Colonic mucosa (tissue), 4 donors: ENCODE results near the gene PSMD2. TPM values are rescaled to one million over a fixed set of nuclear protein-coding genes. Genes with fewer than 3 reads are reported as not detected.

Experiments
- DNase-seq: peaks from one replicate; pipeline ENCODE4 v3.0.0-alpha.2; 2020
- H3K27ac ChIP-seq: fragments of 200-600 bp; one replicate; pipeline ENCODE4 v1.8.0; 2021
- H3K27me3 ChIP-seq: fragments of 200-600 bp; one replicate; pipeline ENCODE4 v1.8.0; 2021
- H3K36me3 ChIP-seq: fragments of 200-600 bp; one replicate; pipeline ENCODE4 v1.8.0; 2021
- H3K4me1 ChIP-seq: fragments of 200-600 bp; one replicate; pipeline ENCODE4 v1.8.0; 2021; ENCODE audit warnings: mild to moderate bottlenecking
- H3K4me3 ChIP-seq: fragments of 200-600 bp; one replicate; pipeline ENCODE4 v1.8.0; 2021
- H3K9ac ChIP-seq, 2 donors: one replicate each; pipeline ENCODE4 v1.7.0; 2013; ENCODE audit warnings: control low read depth in 2 of 2, low read depth in 2 of 2, low read length in 2 of 2
- H3K9me3 ChIP-seq: fragments of 200-600 bp; one replicate; pipeline ENCODE4 v1.8.0; 2021
- intact Hi-C: fragments of 100-400 bp; cut with DNase I; formaldehyde crosslinking; loops from one replicate; pipeline ENCODE4 v1.14.1; 2022
- total RNA-seq, 2 donors: library from RNA; stranded (reverse); fragmentation: NEBNext Ultra II Directional in 1 of 2; extraction: Animal tissue kit (Norgen Biotek cat#: 25700) in 1 of 2; gene quantifications; one replicate each; pipeline ENCODE4 v1.2.1, GENCODE V29; 2021
- TF ChIP-seq, protein P1 (sequence below): fragments of 200-600 bp; IDR thresholded peaks from one replicate; pipeline ENCODE4 v1.8.0; 2022; ENCODE audit warnings: antibody characterized with exemption, mild to moderate bottlenecking
- donor health status: healthy.
- donor health status: DM: no; HTN: no; CAD: no.
- donor health status: DM: no; HTN: no; CAD: no.

Gene PSMD2
- total RNA-seq, 2 donors from 2014 or later = 166 to 298 TPM

DNA sequence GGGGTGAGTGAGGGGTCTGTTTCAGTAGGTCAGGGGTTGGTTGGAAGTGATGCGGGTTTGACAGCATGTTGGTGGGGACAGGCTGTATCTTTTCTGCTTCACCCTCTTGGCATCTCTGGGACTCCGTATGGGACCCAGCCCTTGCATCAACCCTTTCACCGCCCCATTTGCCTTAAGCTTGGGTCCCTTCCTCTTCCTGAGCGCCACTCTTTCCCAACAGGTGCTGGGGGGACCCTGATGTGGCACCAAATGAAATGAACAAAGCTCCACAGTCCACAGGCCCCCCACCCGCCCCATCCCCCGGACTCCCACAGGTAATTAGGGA lies 16.5 kb downstream of the PSMD2 start:
- peak overlapping the region; percentile 96 to 97 for H3K9ac ChIP-seq
- H3K27me3 ChIP-seq = no peaks in the 10 kb centered on the region
- peaks cover 15% of the 10 kb centered on the region for H3K4me1 ChIP-seq
- TF ChIP-seq, protein P1, sequence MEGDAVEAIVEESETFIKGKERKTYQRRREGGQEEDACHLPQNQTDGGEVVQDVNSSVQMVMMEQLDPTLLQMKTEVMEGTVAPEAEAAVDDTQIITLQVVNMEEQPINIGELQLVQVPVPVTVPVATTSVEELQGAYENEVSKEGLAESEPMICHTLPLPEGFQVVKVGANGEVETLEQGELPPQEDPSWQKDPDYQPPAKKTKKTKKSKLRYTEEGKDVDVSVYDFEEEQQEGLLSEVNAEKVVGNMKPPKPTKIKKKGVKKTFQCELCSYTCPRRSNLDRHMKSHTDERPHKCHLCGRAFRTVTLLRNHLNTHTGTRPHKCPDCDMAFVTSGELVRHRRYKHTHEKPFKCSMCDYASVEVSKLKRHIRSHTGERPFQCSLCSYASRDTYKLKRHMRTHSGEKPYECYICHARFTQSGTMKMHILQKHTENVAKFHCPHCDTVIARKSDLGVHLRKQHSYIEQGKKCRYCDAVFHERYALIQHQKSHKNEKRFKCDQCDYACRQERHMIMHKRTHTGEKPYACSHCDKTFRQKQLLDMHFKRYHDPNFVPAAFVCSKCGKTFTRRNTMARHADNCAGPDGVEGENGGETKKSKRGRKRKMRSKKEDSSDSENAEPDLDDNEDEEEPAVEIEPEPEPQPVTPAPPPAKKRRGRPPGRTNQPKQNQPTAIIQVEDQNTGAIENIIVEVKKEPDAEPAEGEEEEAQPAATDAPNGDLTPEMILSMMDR = no peak
- H3K36me3 ChIP-seq = no peaks in the 10 kb centered on the region
- intact Hi-C loops = no loop called here
- peak overlapping the region; percentile 66 for H3K4me3 ChIP-seq
- no peak for DNase-seq
- peak overlapping the region; percentile 86 for H3K27ac ChIP-seq
- no peaks in the 10 kb centered on the region for H3K9me3 ChIP-seq

DNA sequence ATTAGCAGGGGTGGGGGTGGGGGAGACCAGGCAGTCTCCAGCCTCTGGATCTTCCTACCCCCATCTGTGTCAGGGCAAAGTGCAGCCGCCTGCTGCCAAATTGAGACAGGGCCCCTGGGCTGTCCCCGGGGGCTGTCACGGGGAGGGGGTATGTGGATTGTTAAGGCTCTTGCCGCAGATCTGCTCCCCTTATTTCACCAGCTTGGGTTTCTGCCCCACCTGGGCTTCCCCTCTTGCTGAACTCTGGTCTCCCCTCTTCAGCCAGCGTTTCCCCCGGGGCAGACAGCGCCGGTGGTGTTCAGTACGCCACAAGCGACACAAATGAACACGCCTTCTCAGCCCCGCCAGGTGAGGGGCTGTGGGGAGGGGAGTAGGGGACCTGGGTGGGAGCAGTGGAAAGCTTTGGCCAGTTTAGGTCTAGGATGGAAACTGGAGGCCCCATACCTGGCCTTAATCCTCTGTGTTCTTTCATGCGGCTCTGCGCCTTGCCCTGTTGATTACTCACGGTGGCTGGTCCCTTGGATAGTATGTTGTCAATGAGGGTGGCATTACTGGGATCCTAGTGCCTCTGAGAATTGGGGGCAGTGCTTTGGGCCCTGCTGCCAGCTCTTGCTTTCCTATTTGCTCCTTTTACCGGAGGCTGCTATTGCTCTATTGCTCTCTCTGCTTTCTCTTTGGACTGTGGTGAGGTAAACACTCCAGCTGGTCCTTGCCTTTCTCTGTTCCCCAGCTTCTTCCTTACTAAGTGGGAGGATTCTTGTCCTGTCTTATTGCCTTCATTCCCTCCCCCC lies 17.0 kb downstream of the PSMD2 start:
- no peaks in the 10 kb centered on the region for H3K9me3 ChIP-seq
- intact Hi-C loops = no loop called here
- H3K9ac ChIP-seq = peak overlapping the region; percentile 96 to 97
- H3K27me3 ChIP-seq = no peaks in the 10 kb centered on the region
- H3K4me3 ChIP-seq = peak overlapping the region; percentile 66
- peak overlapping the region; percentile 86 for H3K27ac ChIP-seq
- DNase-seq = peak; percentile 33
- TF ChIP-seq, protein P1 = no peak
- H3K36me3 ChIP-seq = no peaks in the 10 kb centered on the region
- H3K4me1 ChIP-seq = peaks cover 15% of the 10 kb centered on the region

DNA sequence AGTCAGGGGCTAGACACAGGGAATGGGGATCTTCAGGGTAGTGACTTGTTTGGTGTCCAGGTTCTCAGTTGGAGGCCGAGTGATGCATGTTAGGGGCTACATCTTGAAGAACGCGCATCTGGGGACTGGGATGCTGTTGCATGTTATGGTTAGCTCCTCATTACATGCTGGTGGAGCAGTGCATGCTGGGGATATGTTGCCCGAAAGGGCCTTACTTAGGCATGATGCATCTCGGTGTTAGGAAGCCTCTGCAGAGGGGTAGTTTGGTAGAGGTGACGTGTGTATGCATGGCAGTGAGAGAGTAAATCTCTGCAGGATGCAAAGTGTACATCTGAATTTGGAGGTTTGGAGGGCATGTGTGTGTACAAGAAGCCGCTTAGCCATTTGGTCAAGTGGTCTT lies 17.8 kb downstream of the PSMD2 start:
- intact Hi-C loops = no loop called here
- TF ChIP-seq, protein P1 = no peak
- H3K36me3 ChIP-seq = peaks cover 4% of the 10 kb centered on the region
- peak overlapping the region; percentile 86 for H3K27ac ChIP-seq
- no peaks in the 10 kb centered on the region for H3K27me3 ChIP-seq
- no peak for DNase-seq
- H3K4me1 ChIP-seq = peaks cover 15% of the 10 kb centered on the region
- no peaks in the 10 kb centered on the region for H3K9me3 ChIP-seq
- H3K9ac ChIP-seq = peak overlapping the region; percentile 96 to 97
- no peak overlapping the region for H3K4me3 ChIP-seq

DNA sequence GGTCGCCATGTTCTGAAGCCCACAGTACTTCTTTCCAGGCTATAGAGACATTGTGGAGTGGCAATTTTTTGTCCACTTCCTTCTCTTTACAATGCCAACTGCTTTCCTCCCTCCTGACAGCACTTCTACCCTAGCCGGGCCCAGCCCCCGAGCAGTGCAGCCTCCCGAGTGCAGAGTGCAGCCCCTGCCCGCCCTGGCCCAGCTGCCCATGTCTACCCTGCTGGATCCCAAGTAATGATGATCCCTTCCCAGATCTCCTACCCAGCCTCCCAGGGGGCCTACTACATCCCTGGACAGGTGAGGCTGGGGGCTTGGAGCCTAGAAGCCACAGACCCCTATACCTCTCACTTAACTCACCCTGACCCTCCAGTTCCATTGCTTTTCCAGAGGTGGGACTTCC lies 18.2 kb downstream of the PSMD2 start:
- no peak for DNase-seq
- intact Hi-C loops = no loop called here
- H3K4me3 ChIP-seq = no peak overlapping the region
- H3K9ac ChIP-seq = peak overlapping the region in 1 of 2 donors; percentile 96
- no peak overlapping the region for H3K27ac ChIP-seq
- H3K4me1 ChIP-seq = peaks cover 15% of the 10 kb centered on the region
- peaks cover 8% of the 10 kb centered on the region for H3K36me3 ChIP-seq
- no peaks in the 10 kb centered on the region for H3K27me3 ChIP-seq
- H3K9me3 ChIP-seq = no peaks in the 10 kb centered on the region
- TF ChIP-seq, protein P1 = no peak

DNA sequence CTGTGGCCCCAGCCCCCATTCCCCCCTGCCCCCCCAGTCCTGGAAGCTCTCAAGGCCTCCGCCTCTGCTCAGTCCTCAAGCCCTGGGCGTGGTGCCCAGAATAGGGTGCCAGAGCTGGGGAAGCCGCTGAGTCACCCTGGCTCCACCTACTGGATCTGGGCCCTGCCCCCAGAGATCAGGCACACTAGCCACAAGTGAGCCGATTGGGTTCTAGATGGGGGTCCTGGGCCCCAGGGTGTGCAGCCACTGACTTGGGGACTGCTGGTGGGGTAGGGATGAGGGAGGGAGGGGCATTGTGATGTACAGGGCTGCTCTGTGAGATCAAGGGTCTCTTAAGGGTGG lies 21.0 kb downstream of the PSMD2 start:
- intact Hi-C loops = no loop called here
- TF ChIP-seq, protein P1 = no peak
- Histone ChIP-seq H3K9me3 (no peaks in the 10 kb centered on the region), H3K27me3 (no peaks in the 10 kb centered on the region), H3K9ac (peak overlapping the region in 1 of 2 donors; percentile 59), H3K4me1 (peaks cover 15% of the 10 kb centered on the region), H3K4me3 (no peak overlapping the region), H3K27ac (peak overlapping the region; percentile 76), H3K36me3 (peaks cover 30% of the 10 kb centered on the region)
- DNase-seq = peak; percentile 96
